Heart left ventricle (tissue), 16 donors: Measurements from ENCODE around the gene ZNF521. TPM values are rescaled to one million over a fixed set of nuclear protein-coding genes. Genes with fewer than 3 reads are reported as not detected.

Source experiments
- ATAC-seq, 4 donors: fragments of 200-7000 bp; cut with Tn5 transposase; one replicate each; pipeline ENCODE4 v1.9.1; 2020 to 2022; ENCODE audit warnings: moderate library complexity in 4 of 4, mild to moderate bottlenecking in 3 of 4, moderate number of reproducible peaks in 1 of 4
- DNase-seq, 5 donors: peaks; one replicate each; pipeline ENCODE4 v3.0.0-alpha.2; 2020
- H3K27ac ChIP-seq, 12 donors: fragments of 200-600 bp; sonication (generic) in 4 of 12; one replicate each; pipeline versions ENCODE4 v1.5.0 to v1.8.0; 2016 to 2022; ENCODE audit warnings: mild to moderate bottlenecking in 2 of 12
- H3K27me3 ChIP-seq, 9 donors: fragments of 200-600 bp; sonication (generic) in 2 of 9; one replicate each; pipeline versions ENCODE4 v1.5.1 to v1.8.0; 2016 to 2022; ENCODE audit warnings: mild to moderate bottlenecking in 3 of 9
- H3K36me3 ChIP-seq, 9 donors: fragments of 200-600 bp; sonication (generic) in 2 of 9; one replicate each; pipeline versions ENCODE4 v1.5.0 to v1.8.0; 2018 to 2022; ENCODE audit warnings: mild to moderate bottlenecking in 2 of 9
- H3K4me1 ChIP-seq, 12 donors: fragments of 200-600 bp; sonication (generic) in 4 of 12; one replicate each; pipeline versions ENCODE4 v1.5.0 to v1.8.0; 2016 to 2022; ENCODE audit warnings: mild to moderate bottlenecking in 3 of 12
- H3K4me3 ChIP-seq, 12 donors: fragments of 200-600 bp; sonication (generic) in 4 of 12; one replicate each; pipeline versions ENCODE4 v1.5.0 to v1.8.0; 2017 to 2022; ENCODE audit warnings: mild to moderate bottlenecking in 9 of 12, moderate library complexity in 4 of 12
- H3K9me3 ChIP-seq, 12 donors: fragments of 200-600 bp; sonication (generic) in 4 of 12; one replicate each; pipeline versions ENCODE4 v1.5.0 to v1.8.0; 2016 to 2022; ENCODE audit warnings: mild to moderate bottlenecking in 1 of 12
- CTCF ChIP-seq, 12 donors: fragments of 200-600 bp; sonication (generic) in 4 of 12; IDR thresholded peaks; one replicate each; pipeline versions ENCODE4 v1.5.0 to v1.8.0; 2018 to 2022; ENCODE audit warnings: antibody characterized with exemption in 12 of 12, mild to moderate bottlenecking in 5 of 12
- POLR2A ChIP-seq, 2 donors: fragments of 450-650 bp; IDR thresholded peaks; one replicate each; pipeline ENCODE4 v1.6.1; 2017; ENCODE audit warnings: antibody characterized with exemption in 2 of 2, mild to moderate bottlenecking in 2 of 2, moderate library complexity in 2 of 2
- whole genome bisulfite sequencing, 4 donors: extraction: QIAGEN DNeasy Blood & Tissue Kit in 2 of 4; methylation state at CpG; one replicate each; pipeline versions ENCODE4 v1.1.5 to v1.1.7; 2013 to 2018; 5-methylcytosine and 5-hydroxymethylcytosine counted together
- intact Hi-C, 10 donors: fragments of 100-400 bp; cut with DNase I; formaldehyde crosslinking; loops; one replicate each; pipeline versions ENCODE4 v1.11.1 to v1.14.2; 2022
- polyA plus RNA-seq, 2 donors: library from polyadenylated mRNA; stranded (reverse); fragments of 200-250 nt; gene quantifications; one replicate each; pipeline ENCODE4 v1.2.3, GENCODE V29; 2013
- total RNA-seq, 9 donors: library from RNA; depleted of rRNA in 2 of 9; stranded (reverse); fragments of >200 nt in 2 of 9; fragmentation: NEBNext Ultra II Directional in 3 of 9; extraction: Animal tissue kit (Norgen Biotek cat#: 25700) in 3 of 9; gene quantifications; one replicate each; pipeline versions ENCODE4 v1.1.0 to v1.2.4, GENCODE V29; 2016 to 2023
- donor health status: ischemic (EF 13 %, LVEDD 7.1; RV severe dilation, severe dysfunction).
- donor health status: healthy with polysubstance abuse.
- donor health status: DM: no; HTN: yes; CAD: no.
- donor health status: DM: no; HTN: no; CAD: no.
- donor health status: ischemic (EF 25% LVEDD 6.9; RV normal size, moderate dysfunction).
- donor health status: ischemic (EF 25% LVEDD 5.7; RV mildly dilated, moderate dysfunction).
- donor health status: healthy.
- donor health status: DM: yes; HTN: yes; CAD: no.
- donor health status: ischemic (EF 35%, LVEDD 5.7; RV mildly dilated, moderate dysfunction).
- donor health status: nonischemic (EF 11% LVEDD 7.7; RV severe dilation, severe dysfunction).
- donor health status: DM: yes; HTN: yes; CAD: no.
- donor health status: PGD.
- donor health status: ischemic (EF 29% LVEDD 5.4; RV normal size, mild dysfunction).
- donor health status: nonischemic (EF 23%, LVEDD 6.1; RV moderate dilation, normal function).

The ZNF521 gene
- total and polyA plus RNA-seq, 11 donors: 1.5 to 24.4 (median 14.9) TPM

GRCh38 chr18:25123438-25124232 lies 228.3 kb downstream of the ZNF521 start:
- intact Hi-C loops: loop anchor here in 1 of 10 donors (10.0 kb wide), 1 partner anchor 59 kb away; no protein-coding TSS in a partner anchor
- 51 to 55% (median 53%) methylated on average over 6 of the region's 6 CpGs for WGBS, 4 donors
- ATAC-seq (no peak), DNase-seq (no peak)
- Histone ChIP-seq H3K27me3 (no peaks in the 10 kb centered on the region), H3K4me1 (peaks cover 0 to 25% (median 4%) of the 10 kb centered on the region in 12 donors), H3K9me3 (peaks cover 0 to 22% (median 0%) of the 10 kb centered on the region in 12 donors), H3K36me3 (no peaks in the 10 kb centered on the region), H3K27ac (no peak overlapping the region), H3K4me3 (no peak overlapping the region)
- no peak for TF ChIP-seq POLR2A (IDR thresholded peaks at IDR 0.05)
- TF ChIP-seq CTCF (IDR thresholded peaks at IDR 0.05): no peak

DNA sequence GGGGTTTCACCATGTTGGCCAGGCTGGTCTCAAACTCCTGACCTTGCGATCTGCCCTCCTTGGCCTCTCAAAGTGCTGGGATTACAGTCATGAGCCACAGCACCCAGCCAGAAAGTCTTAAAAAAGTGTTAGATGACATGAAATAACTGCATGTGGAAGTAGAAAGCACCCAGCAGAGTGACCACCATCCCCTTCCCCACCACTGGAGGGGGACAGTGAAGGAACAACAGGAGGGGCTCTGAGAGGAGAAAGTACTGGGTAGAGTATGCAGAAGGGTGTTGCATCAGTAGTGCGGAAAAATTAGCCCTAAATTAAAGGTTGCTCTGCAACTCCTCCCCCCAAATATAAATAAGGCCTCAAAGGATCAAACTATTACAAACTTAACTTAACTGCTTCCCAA lies 230.5 kb downstream of the ZNF521 start:
- 92 to 100% (median 97%) methylated on average over 2 of the region's 2 CpGs for WGBS, 4 donors
- H3K4me1 ChIP-seq: peaks cover 0 to 19% (median 2%) of the 10 kb centered on the region in 12 donors
- H3K36me3 ChIP-seq: no peaks in the 10 kb centered on the region

GRCh38 chr18:25113566-25113965 lies 238.4 kb downstream of the ZNF521 start:
- Histone ChIP-seq H3K27me3 (no peaks in the 10 kb centered on the region), H3K27ac (no peak overlapping the region), H3K4me3 (no peak overlapping the region), H3K36me3 (no peaks in the 10 kb centered on the region), H3K9me3 (peaks cover 0 to 17% (median 4%) of the 10 kb centered on the region in 12 donors), H3K4me1 (peaks cover 0 to 5% (median 0%) of the 10 kb centered on the region in 12 donors)
- intact Hi-C loops: no loop called here
- no peak for DNase-seq
- no peak for ATAC-seq
- 78 to 86% (median 83%) methylated on average over 6 of the region's 6 CpGs for WGBS, 4 donors
- TF ChIP-seq CTCF (IDR thresholded peaks at IDR 0.05) (no peak), POLR2A (IDR thresholded peaks at IDR 0.05) (no peak)

More for the DNA sequence above, 230.5 kb downstream of the ZNF521 start:
- intact Hi-C loops: loop anchor here in 1 of 10 donors (10.0 kb wide), 1 partner anchor 57 kb away; no protein-coding TSS in a partner anchor
- ATAC-seq: no peak
- H3K9me3 ChIP-seq: peaks cover 0 to 39% (median 5%) of the 10 kb centered on the region in 12 donors
- no peak overlapping the region for H3K27ac ChIP-seq
- no peak overlapping the region for H3K4me3 ChIP-seq
- no peak for TF ChIP-seq CTCF (IDR thresholded peaks at IDR 0.05)
- TF ChIP-seq POLR2A (IDR thresholded peaks at IDR 0.05): no peak
- no peak for DNase-seq
- no peaks in the 10 kb centered on the region for H3K27me3 ChIP-seq

GRCh38 chr18:25112821-25113434 lies 239.0 kb downstream of the ZNF521 start:
- ATAC-seq: no peak
- Histone ChIP-seq H3K27ac (no peak overlapping the region), H3K36me3 (no peaks in the 10 kb centered on the region), H3K4me1 (peaks cover 0 to 5% (median 0%) of the 10 kb centered on the region in 12 donors), H3K4me3 (no peak overlapping the region), H3K9me3 (peaks cover 0 to 10% (median 2%) of the 10 kb centered on the region in 12 donors), H3K27me3 (no peaks in the 10 kb centered on the region)
- no peak for DNase-seq
- 92 to 96% (median 95%) methylated on average over 7 of the region's 7 CpGs for WGBS, 4 donors
- intact Hi-C loops: no loop called here
- TF ChIP-seq CTCF (IDR thresholded peaks at IDR 0.05) (no peak), POLR2A (IDR thresholded peaks at IDR 0.05) (no peak)
